HG03039 (cell line): ENCODE measurements around the gene PHACTR3.

ENCODE experiments used
- ATAC-seq: cut with Tn5 transposase; IDR thresholded peaks from one replicate; pipeline ENCODE4 v1.9.1; 2021; ENCODE audit warnings: mild to moderate bottlenecking, moderate library complexity; ENCODE audit not compliant: unreplicated experiment

The PHACTR3 gene

DNA sequence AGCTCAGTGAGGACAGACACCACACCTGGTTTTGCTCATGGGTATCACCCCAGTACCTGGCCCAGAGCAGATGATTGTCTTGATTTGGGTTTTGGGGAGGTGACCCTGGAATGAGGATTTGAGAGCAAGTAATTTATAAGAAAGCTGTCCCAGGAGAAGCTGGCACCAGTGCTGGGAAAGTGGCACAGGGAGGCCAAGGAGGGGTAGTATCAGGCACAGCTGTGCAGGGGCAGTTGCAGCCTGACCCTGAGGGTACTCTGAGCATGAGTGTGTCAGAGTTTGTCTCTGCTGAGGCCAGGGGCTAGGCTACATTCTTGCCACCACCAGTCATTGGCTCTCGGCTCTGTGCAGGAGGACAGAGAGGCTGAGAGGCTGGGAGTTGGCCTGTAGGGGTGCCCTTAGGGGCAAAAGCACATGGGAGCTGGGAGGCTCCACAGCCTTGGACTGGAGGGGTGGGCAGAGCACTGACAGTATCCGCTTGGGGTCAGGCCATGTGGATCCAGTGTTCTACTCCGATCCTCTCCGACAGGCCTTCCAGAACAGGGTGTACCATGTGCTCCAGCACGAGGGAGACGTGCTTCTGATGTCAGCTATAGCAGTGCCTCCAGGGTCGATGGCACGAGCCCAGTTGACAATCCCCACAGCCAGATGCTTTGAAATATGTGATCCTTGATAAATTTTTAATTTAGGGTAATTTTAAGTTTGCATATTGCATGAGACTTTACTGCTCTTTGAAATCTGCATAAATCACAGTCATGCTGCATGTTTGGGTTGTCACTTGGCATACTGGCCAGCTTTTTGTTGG, 121.3 kb downstream of the PHACTR3 start:
- no peak for ATAC-seq

DNA sequence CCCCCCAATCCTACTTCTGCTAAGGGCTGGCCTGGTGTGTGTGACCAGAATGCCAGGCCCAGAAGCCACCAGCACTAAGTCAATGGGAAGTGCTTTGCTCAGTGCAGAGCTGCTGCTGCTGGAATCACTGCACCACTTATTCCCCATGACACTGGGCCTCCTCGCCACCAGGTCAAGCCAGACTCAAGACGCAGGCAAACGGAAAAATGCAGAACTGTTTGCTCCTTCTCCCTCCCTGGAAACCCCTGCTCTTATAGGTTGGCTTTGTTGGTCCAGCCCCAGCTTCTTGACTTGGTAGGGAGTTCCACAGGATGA, 121.9 kb downstream of the PHACTR3 start:
- ATAC-seq = no peak

DNA sequence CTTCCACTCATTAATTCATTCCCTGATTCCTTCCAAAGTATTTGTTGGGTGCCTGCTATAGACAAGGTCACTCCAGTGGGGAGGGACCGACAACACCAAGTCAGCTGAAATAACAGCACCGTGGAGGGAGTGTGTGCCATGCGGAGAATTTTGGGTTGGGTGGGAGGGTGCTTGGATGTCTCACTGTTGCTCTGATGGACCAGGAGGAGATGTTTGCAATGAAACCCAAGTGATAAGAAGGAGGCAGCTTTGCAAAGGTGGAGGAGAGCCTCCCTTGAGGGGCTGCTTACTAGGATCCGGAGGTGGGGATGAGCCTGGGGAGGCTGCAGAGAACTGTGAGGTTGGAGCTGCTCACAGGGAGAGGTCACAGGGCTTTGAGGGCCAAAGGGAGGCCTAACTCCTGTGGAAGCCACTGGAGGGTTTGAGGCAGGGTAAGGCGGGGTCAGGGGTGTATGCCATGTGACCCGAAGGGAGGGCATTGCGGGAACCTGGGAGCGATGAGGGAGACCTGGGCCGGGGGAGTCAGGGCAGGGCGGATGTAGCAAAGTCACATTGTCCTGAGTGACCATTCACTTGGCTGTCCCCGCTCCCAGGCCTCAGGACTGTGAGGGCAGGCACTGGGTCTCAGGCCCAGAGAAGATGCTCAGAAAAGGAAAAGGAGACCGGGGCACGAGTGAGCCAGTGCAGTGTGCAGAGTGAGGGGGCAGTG, 124.5 kb downstream of the PHACTR3 start:
- ATAC-seq = no peak

DNA sequence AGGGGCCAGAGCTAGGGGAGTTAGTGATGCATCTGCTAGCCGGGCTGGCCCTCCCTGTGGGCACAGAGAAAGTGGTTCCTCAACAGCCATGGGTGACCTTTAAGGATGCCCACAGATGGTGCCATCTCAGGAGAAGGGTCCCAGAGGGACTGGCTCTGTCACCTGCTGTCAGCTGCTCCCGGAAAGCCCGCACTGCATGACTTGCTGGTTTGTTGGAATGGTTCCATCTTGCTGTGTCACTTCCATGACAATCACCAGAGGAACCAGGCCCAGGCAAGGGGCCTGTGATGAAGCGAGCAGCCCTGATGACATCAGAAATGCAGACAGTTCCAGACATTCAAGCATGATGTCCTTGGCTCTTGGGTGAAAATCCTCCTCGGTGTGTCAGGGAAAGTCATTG, 125.2 kb downstream of the PHACTR3 start:
- no peak for ATAC-seq

- no peak for ATAC-seq
These were observed 126.4 kb downstream of the PHACTR3 start for GRCh38 chr20:59730722-59731121.

DNA sequence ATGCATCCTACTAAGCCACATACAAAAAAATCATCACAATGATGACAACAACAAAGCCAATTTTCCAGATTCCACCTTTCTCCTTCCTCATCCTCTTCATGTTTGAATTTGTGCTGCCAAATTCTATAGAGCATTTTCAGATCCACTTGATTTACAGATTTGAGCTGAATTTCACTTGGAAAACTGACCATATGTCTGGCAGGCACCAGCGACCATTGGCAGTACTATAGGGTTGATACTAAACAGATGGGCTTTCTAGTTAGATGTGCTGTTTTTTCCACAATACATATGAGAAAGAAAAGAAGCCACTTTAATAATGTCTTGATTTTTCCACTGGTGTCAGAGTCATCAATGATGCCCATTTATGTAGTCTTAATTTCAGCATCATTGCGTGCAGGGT, 127.0 kb downstream of the PHACTR3 start:
- ATAC-seq = no peak

DNA sequence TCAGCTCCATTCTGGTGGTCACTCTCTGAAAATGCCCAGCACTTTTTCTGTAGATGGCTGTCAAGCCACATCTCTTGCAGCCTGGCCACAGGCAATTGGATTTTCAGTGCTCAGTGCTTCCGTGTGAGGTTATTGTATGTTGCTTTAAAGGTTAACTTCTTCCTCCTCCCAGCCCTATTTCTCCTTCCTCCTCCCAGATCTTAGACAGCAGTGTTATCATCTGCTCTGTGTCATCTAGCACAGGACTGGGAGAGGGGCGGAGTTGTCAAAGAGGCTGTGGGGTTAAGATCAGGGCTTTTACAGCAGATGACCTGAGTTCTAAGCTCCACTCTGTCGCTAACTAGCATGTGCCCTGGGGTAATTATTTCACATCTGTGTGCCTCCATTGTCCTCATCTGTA, 129.0 kb downstream of the PHACTR3 start:
- ATAC-seq = no peak

- no peak for ATAC-seq
These were observed 131.1 kb downstream of the PHACTR3 start for GRCh38 chr20:59735486-59735885.

GRCh38 chr20:59735917-59736316, 131.6 kb downstream of the PHACTR3 start:
- ATAC-seq = no peak

- ATAC-seq = no peak
These were observed 132.0 kb downstream of the PHACTR3 start for GRCh38 chr20:59736366-59736765.

DNA sequence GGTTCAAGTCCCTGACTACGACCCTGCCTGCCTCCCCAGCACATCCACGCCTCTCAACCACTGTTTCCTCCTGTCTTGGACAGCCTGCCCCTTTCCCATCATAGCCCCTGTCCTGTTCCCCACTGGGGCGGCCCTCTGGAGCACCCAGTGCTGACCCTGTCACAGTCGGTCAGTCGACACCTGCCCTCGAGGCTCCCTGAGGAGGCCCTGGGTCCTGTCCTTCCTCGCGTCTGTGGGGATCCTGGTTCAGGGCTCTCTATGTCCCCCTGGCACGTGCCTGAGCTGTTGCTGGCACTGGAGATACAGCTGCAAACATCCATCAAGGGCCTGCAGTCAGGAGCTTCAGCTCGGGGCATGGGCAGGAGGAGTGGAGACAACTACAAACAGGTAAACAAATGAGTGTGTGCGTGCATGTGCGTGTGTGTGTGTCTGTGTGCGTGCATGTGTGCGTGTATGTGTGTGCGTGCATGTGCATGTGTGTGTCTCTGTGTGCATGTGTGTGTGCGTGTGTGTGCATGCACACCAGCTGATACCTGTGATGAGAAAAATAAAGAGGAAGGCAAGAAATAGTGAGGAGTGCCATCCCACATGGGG, 132.8 kb downstream of the PHACTR3 start:
- ATAC-seq = no peak

DNA sequence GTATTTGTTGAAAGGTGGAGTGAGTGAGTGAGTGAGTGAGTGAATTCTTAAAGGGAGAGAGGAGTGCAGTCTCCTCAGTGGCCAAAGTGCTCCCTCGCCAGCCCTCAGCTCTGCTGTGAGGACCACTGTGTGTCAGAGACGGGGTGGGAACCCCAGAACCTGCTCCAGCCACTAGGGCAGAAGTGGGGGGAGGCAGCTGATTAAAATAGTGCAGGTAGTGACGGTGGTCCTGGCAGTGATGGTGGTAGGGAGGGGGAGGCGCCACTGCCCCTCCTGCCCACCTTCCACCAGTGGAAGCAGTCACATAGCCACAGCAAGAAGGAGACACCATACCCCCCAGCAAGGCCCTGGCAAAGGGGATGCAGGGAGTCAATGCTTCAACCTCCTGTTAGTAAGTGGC, 133.5 kb downstream of the PHACTR3 start:
- no peak for ATAC-seq

GRCh38 chr20:59738851-59739250, 134.5 kb downstream of the PHACTR3 start:
- ATAC-seq = no peak

GRCh38 chr20:59740621-59741020, 136.3 kb downstream of the PHACTR3 start:
- no peak for ATAC-seq

- no peak for ATAC-seq
These were observed 136.7 kb downstream of the PHACTR3 start for GRCh38 chr20:59741073-59741472.

- no peak for ATAC-seq
These were observed 138.2 kb downstream of the PHACTR3 start for GRCh38 chr20:59742351-59743095.

DNA sequence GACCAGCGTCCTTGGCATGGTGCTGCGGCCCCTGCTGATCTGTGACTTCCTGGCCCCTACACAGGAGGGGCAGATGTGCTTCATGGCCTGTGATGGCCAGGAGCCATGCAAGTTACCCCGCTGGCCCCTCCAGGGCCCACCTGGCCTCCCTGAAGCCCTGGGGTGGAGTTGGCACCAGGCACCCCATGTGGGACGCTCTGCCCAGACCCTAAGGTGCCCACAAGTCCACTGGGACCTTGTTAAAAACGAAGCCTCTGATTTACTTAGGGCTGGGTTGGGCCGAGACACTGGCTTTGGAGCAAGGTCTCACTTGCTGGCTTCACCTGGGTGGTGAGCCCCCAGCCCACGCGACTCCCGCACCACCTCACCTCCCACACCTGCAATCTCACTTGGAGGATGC, 139.0 kb downstream of the PHACTR3 start:
- no peak for ATAC-seq

GRCh38 chr20:59743767-59744485, 139.6 kb downstream of the PHACTR3 start:
- no peak for ATAC-seq

- no peak for ATAC-seq
These were observed 140.4 kb downstream of the PHACTR3 start for GRCh38 chr20:59744756-59745155.

DNA sequence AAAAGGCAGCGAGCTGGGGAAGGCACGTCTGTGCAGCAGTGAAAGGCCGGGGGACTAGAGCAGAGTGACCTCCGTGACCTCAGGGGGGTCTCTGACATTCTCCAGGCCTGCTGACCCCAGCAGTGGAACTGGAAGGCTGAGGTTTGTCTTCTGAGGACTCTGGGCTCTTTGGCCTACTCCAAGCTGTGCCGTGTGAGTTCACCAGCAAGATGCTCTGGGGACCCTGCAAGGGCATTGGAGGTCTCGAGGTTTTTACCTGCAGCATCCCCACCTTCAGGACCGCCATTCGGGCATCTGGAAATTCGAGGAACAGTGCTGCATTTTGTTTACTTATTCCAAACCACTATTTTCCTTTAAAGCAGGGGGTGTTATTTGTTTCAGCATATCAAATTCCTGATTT, 140.9 kb downstream of the PHACTR3 start:
- ATAC-seq = no peak

- no peak for ATAC-seq
These were observed 141.4 kb downstream of the PHACTR3 start for GRCh38 chr20:59745716-59746115.
